Right lobe of liver (tissue), 6 donors: ENCODE data around the gene PCSK9. TPM values are rescaled to one million over a fixed set of nuclear protein-coding genes. Genes with fewer than 3 reads are reported as not detected.

Source experiments
- ATAC-seq, 4 donors: fragments of 200-7000 bp; cut with Tn5 transposase; one replicate each; pipeline ENCODE4 v1.9.1; 2020; ENCODE audit warnings: mild to moderate bottlenecking in 4 of 4, moderate library complexity in 4 of 4
- DNase-seq, 3 donors: peaks; one replicate each; pipeline ENCODE4 v3.0.0-alpha.2; 2020
- H3K27ac ChIP-seq, 3 donors: fragments of 200-600 bp; one replicate each; pipeline ENCODE4 v1.8.0; 2022
- H3K27me3 ChIP-seq, 2 donors: fragments of 200-600 bp; one replicate each; pipeline ENCODE4 v1.8.0; 2022
- H3K36me3 ChIP-seq, 4 donors: fragments of 200-600 bp; sonication (generic) in 1 of 4; one replicate each; pipeline versions ENCODE4 v1.5.1 to v1.8.0; 2017 to 2022; ENCODE audit warnings: control low read depth in 1 of 4
- H3K4me1 ChIP-seq, 4 donors: fragments of 200-600 bp; sonication (generic) in 1 of 4; one replicate each; pipeline versions ENCODE4 v1.5.1 to v1.8.0; 2017 to 2022; ENCODE audit warnings: control low read depth in 1 of 4
- H3K4me3 ChIP-seq, 3 donors: fragments of 200-600 bp; one replicate each; pipeline ENCODE4 v1.8.0; 2022
- H3K9me3 ChIP-seq, 4 donors: fragments of 200-600 bp; sonication (generic) in 1 of 4; one replicate each; pipeline versions ENCODE4 v1.5.1 to v1.8.0; 2017 to 2022; ENCODE audit warnings: control low read depth in 1 of 4
- POLR2A ChIP-seq: fragments of 450-650 bp; IDR thresholded peaks from one replicate; pipeline ENCODE4 v1.6.1; 2017; ENCODE audit warnings: antibody characterized with exemption, mild to moderate bottlenecking
- WGBS: methylation state at CpG from one replicate; pipeline ENCODE4 v1.1.6; 2018; ENCODE audit warnings: low coverage, low lambda C conversion rate; ENCODE audit not compliant: insufficient coverage; ENCODE audit errors: missing lambda C conversion rate; 5-methylcytosine and 5-hydroxymethylcytosine counted together
- intact Hi-C, 2 donors: fragments of 100-400 bp; cut with DNase I; formaldehyde crosslinking; loops; one replicate each; pipeline versions ENCODE4 v1.11.2 to v1.14.1; 2022
- total RNA-seq, 6 experiments: library from RNA; depleted of rRNA in 2 of 6; stranded (reverse); fragments of >200 nt in 2 of 6; fragmentation: NEBNext Ultra II Directional in 3 of 6; extraction: Animal tissue kit (Norgen Biotek cat#: 25700) in 3 of 6; gene quantifications; one replicate each; pipeline versions ENCODE4 v1.1.0 to v1.2.4, GENCODE V29; 2016 to 2023
- TF ChIP-seq, protein P1 (sequence below), 4 donors: fragments of 200-600 bp in 3 of 4; fragments of 450-650 bp in 1 of 4; IDR thresholded peaks; one replicate each; pipeline versions ENCODE4 v1.5.1 to v1.8.0; 2016 to 2022; ENCODE audit warnings: antibody characterized with exemption in 4 of 4, mild to moderate bottlenecking in 2 of 4
- donor health status: DM: no; HTN: yes; CAD: no.
- donor health status: DM: no; HTN: no; CAD: no.
- donor health status: DM: no; HTN: no; CAD: no.
- donor health status: DM: no; HTN: yes; CAD: no.
- donor health status: DM: no; HTN: yes; CAD: no.

The PCSK9 gene
- total RNA-seq, 6 experiments from 2014 or later, result 16.4 to 41.4 (median 31.3) TPM

DNA sequence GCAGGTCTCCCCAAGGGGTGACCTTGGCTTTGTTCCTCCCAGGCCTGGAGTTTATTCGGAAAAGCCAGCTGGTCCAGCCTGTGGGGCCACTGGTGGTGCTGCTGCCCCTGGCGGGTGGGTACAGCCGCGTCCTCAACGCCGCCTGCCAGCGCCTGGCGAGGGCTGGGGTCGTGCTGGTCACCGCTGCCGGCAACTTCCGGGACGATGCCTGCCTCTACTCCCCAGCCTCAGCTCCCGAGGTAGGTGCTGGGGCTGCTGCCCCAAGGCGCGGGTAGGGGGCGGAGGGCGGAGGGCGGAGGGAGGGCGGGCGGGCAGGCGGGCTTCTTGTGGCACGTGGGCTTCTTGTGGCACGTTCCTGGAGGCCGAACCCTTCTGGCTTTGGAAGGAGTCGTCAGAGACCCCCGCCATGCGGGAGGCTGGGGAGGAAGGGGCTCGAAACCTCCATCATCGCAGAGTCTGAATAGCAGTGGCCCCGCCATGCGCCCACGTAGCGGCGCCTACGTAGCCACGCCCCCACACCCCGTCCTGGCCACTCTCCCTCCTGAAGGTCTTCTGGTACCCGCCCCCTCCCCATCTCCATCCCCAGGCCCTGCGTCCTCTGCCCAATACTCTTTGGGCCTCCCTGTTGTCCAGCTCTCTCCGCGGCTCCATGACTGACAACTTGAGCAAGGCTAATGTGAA, 16.7 kb downstream of the PCSK9 start:
- peaks cover 0 to 51% (median 24%) of the 10 kb centered on the region in 4 donors for H3K4me1 ChIP-seq
- intact Hi-C loops, result no loop called here
- TF ChIP-seq, protein P1, sequence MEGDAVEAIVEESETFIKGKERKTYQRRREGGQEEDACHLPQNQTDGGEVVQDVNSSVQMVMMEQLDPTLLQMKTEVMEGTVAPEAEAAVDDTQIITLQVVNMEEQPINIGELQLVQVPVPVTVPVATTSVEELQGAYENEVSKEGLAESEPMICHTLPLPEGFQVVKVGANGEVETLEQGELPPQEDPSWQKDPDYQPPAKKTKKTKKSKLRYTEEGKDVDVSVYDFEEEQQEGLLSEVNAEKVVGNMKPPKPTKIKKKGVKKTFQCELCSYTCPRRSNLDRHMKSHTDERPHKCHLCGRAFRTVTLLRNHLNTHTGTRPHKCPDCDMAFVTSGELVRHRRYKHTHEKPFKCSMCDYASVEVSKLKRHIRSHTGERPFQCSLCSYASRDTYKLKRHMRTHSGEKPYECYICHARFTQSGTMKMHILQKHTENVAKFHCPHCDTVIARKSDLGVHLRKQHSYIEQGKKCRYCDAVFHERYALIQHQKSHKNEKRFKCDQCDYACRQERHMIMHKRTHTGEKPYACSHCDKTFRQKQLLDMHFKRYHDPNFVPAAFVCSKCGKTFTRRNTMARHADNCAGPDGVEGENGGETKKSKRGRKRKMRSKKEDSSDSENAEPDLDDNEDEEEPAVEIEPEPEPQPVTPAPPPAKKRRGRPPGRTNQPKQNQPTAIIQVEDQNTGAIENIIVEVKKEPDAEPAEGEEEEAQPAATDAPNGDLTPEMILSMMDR (IDR thresholded peaks at IDR 0.05), result no peak
- TF ChIP-seq POLR2A, result no peak
- H3K9me3 ChIP-seq, result no peaks in the 10 kb centered on the region
- ATAC-seq (no peak), DNase-seq (peak in 1 of 3 donors; percentile 36)
- peaks cover 0 to 52% (median 22%) of the 10 kb centered on the region in 4 donors for H3K36me3 ChIP-seq
- H3K4me3 ChIP-seq, result no peak overlapping the region
- WGBS, result 86% methylated on average over 13 of the region's 42 CpGs
- no peaks in the 10 kb centered on the region for H3K27me3 ChIP-seq
- H3K27ac ChIP-seq, result peak overlapping the region in 1 of 3 donors; percentile 54

DNA sequence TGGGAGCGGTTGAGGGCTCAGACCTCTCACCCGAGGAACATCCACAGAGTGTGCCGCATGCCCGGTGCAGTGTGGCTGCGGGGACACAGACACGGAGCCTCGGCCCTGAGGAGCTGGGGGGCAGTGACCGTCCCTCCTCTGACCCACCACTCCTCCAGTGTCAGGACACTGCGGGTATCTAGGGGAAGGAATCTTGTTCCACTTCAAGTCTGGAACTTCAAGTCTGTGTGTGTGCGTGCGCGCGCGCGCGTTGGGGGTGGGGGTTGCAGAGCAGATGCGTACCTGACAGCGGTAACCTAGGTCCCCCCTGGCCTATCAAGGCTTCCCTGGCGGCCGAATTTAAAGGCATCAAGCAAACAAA, 17.3 kb downstream of the PCSK9 start:
- Histone ChIP-seq H3K9me3 (no peaks in the 10 kb centered on the region), H3K27me3 (no peaks in the 10 kb centered on the region), H3K27ac (no peak overlapping the region), H3K4me1 (peaks cover 0 to 47% (median 21%) of the 10 kb centered on the region in 4 donors), H3K36me3 (peaks cover 0 to 55% (median 25%) of the 10 kb centered on the region in 4 donors), H3K4me3 (no peak overlapping the region)
- intact Hi-C loops, result no loop called here
- ATAC-seq, result no peak
- TF ChIP-seq, protein P1 (IDR thresholded peaks at IDR 0.05), result no peak
- 95% methylated on average over 10 of the region's 20 CpGs for WGBS
- no peak for DNase-seq

DNA sequence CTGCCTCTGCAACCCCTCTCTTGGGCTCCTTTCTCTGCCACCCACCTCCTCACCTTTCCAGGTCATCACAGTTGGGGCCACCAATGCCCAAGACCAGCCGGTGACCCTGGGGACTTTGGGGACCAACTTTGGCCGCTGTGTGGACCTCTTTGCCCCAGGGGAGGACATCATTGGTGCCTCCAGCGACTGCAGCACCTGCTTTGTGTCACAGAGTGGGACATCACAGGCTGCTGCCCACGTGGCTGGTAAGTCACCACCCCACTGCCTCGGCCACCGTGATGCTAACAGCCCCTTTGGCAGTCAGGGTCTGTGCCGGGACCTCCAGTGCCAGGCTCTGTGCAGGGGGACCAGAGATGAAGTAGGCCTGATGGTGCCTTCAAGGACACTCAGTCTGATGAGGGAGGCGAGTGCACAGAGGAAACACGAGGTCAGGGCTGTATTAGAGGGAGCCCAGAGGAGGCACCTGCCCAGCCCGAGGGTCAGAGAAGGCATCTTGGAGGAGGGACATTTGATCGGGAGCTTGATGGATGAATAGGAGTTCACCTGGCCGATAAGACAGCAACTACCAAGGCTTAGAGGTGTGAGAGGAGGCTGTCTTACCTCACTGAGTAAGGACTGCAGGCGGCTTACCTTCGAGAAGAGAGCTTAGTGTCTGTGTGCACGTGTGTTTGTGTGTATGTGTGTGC, 18.1 kb downstream of the PCSK9 start:
- DNase-seq, result no peak
- no peak for ATAC-seq
- TF ChIP-seq, protein P1 (IDR thresholded peaks at IDR 0.05), result no peak
- TF ChIP-seq POLR2A, result no peak
- Histone ChIP-seq H3K4me1 (peaks cover 0 to 42% (median 17%) of the 10 kb centered on the region in 4 donors), H3K36me3 (peaks cover 0 to 55% (median 26%) of the 10 kb centered on the region in 4 donors), H3K9me3 (no peaks in the 10 kb centered on the region), H3K27ac (peak overlapping the region in 2 of 3 donors; percentile 0 to 15), H3K4me3 (no peak overlapping the region), H3K27me3 (no peaks in the 10 kb centered on the region)
- WGBS, result 69% methylated on average over 3 of the region's 15 CpGs
- intact Hi-C loops, result no loop called here

DNA sequence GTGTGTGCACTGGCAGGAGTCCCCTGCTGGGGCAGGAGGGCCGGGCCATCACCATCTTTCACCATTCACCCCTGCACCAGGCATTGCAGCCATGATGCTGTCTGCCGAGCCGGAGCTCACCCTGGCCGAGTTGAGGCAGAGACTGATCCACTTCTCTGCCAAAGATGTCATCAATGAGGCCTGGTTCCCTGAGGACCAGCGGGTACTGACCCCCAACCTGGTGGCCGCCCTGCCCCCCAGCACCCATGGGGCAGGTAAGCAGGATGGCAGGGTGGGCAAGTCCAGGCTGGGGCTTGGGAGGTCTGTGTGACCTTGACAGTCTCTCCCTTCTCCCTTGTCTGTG, 18.6 kb downstream of the PCSK9 start:
- H3K4me3 ChIP-seq, result no peak overlapping the region
- no peak for ATAC-seq
- peaks cover 0 to 55% (median 26%) of the 10 kb centered on the region in 4 donors for H3K36me3 ChIP-seq
- WGBS, result no CpG with 5 or more reads among the region's 6 CpGs
- H3K27ac ChIP-seq, result no peak overlapping the region
- intact Hi-C loops, result no loop called here
- TF ChIP-seq, protein P1 (IDR thresholded peaks at IDR 0.05), result no peak
- TF ChIP-seq POLR2A, result no peak
- H3K4me1 ChIP-seq, result peaks cover 0 to 38% (median 16%) of the 10 kb centered on the region in 4 donors
- H3K9me3 ChIP-seq, result no peaks in the 10 kb centered on the region
- H3K27me3 ChIP-seq, result no peaks in the 10 kb centered on the region
- no peak for DNase-seq
